ENCODE measurements around the gene OR2V2. TPM values are rescaled to one million over a fixed set of nuclear protein-coding genes. Genes with fewer than 3 reads are reported as not detected.

The OR2V2 gene
- total and polyA plus RNA-seq, 4 donors: not detected

- Histone ChIP-seq H3K4me1 (ENCODE audit: control insufficient read depth in 4 of 4, insufficient read depth in 4 of 4, low read length in 3 of 4) (peaks cover 0 to 41% (median 24%) of the 10 kb centered on the region in 4 donors), H3K9ac (ENCODE audit: low read depth in 1 of 2, low read length in 2 of 2) (no peak overlapping the region), H3K9me3 (ENCODE audit: control insufficient read depth in 4 of 4, low read length in 3 of 4) (no peaks in the 10 kb centered on the region), H3K4me3 (ENCODE audit: low read depth in 1 of 3, low read length in 3 of 3) (no peak overlapping the region), H3K27me3 (ENCODE audit: control insufficient read depth in 4 of 4, insufficient read depth in 4 of 4, low read length in 3 of 4) (no peaks in the 10 kb centered on the region), H3K27ac (ENCODE audit: low read depth in 1 of 2, low read length in 2 of 2) (no peak overlapping the region), H3K36me3 (ENCODE audit: control insufficient read depth in 4 of 4, insufficient read depth in 3 of 4, low read depth in 1 of 4, low read length in 3 of 4) (no peaks in the 10 kb centered on the region)
- DNase-seq (ENCODE audit: low spot score): no peak
- TF ChIP-seq SP1 (IDR thresholded peaks at IDR 0.05) (no peak), CTCF (IDR thresholded peaks at IDR 0.05; ENCODE audit: low read depth, low read length, missing input control) (no peak)
- 43% methylated on average over 8 of the region's 8 CpGs for WGBS
Observed at GRCh38 chr5:181186986-181187499, 39.7 kb downstream of the OR2V2 start.

GRCh38 chr5:181187500-181188213 lies 40.3 kb downstream of the OR2V2 start:
- 13% methylated on average over 37 of the region's 37 CpGs for WGBS
- no peaks in the 10 kb centered on the region for H3K27me3 ChIP-seq (ENCODE audit: control insufficient read depth in 4 of 4, insufficient read depth in 4 of 4, low read length in 3 of 4)
- DNase-seq (ENCODE audit: low spot score): peak; percentile 84
- H3K9me3 ChIP-seq (ENCODE audit: control insufficient read depth in 4 of 4, low read length in 3 of 4): no peaks in the 10 kb centered on the region
- peak; percentile 88 for TF ChIP-seq ATF3 (IDR thresholded peaks at IDR 0.05)
- TF ChIP-seq YY1 (IDR thresholded peaks at IDR 0.05): peak; percentile 5
- no peak for TF ChIP-seq JUND (IDR thresholded peaks at IDR 0.05)
- no peak overlapping the region for H3K4me3 ChIP-seq (ENCODE audit: low read depth in 1 of 3, low read length in 3 of 3)
- H3K4me1 ChIP-seq (ENCODE audit: control insufficient read depth in 4 of 4, insufficient read depth in 4 of 4, low read length in 3 of 4): peaks cover 4 to 46% (median 26%) of the 10 kb centered on the region in 4 donors
- no peak overlapping the region for H3K27ac ChIP-seq (ENCODE audit: low read depth in 1 of 2, low read length in 2 of 2)
- no peaks in the 10 kb centered on the region for H3K36me3 ChIP-seq (ENCODE audit: control insufficient read depth in 4 of 4, insufficient read depth in 3 of 4, low read depth in 1 of 4, low read length in 3 of 4)
- H3K9ac ChIP-seq (ENCODE audit: low read depth in 1 of 2, low read length in 2 of 2): no peak overlapping the region

GRCh38 chr5:181188700-181189362 lies 41.4 kb downstream of the OR2V2 start:
- under 1% methylated on average over 35 of the region's 35 CpGs for WGBS
- H3K27ac ChIP-seq (ENCODE audit: low read depth in 1 of 2, low read length in 2 of 2): peak overlapping the region; percentile 54 to 59
- H3K4me1 ChIP-seq (ENCODE audit: control insufficient read depth in 4 of 4, insufficient read depth in 4 of 4, low read length in 3 of 4): peaks cover 4 to 44% (median 29%) of the 10 kb centered on the region in 4 donors
- peak overlapping the region; percentile 41 to 65 for H3K9ac ChIP-seq (ENCODE audit: low read depth in 1 of 2, low read length in 2 of 2)
- peak overlapping the region; percentile 76 to 89 (median 77) for H3K4me3 ChIP-seq (ENCODE audit: low read depth in 1 of 3, low read length in 3 of 3)
- no peaks in the 10 kb centered on the region for H3K9me3 ChIP-seq (ENCODE audit: control insufficient read depth in 4 of 4, low read length in 3 of 4)
- peak; percentile 88 for DNase-seq (ENCODE audit: low spot score)
- TF ChIP-seq MAX (IDR thresholded peaks at IDR 0.05) (peak; percentile 8), JUND (IDR thresholded peaks at IDR 0.05) (no peak), ATF3 (IDR thresholded peaks at IDR 0.05) (peak; percentile 98)
- H3K36me3 ChIP-seq (ENCODE audit: control insufficient read depth in 4 of 4, insufficient read depth in 3 of 4, low read depth in 1 of 4, low read length in 3 of 4): no peaks in the 10 kb centered on the region
- no peaks in the 10 kb centered on the region for H3K27me3 ChIP-seq (ENCODE audit: control insufficient read depth in 4 of 4, insufficient read depth in 4 of 4, low read length in 3 of 4)

All from liver (tissue), 9 donors.